Smooth muscle cell (in vitro differentiated cells): ENCODE results near the gene RAPGEF3. TPM values are rescaled to one million over a fixed set of nuclear protein-coding genes. Genes with fewer than 3 reads are reported as not detected.
A peak's percentile ranks its signal among the peaks of the same experiment; 100 is the strongest.

Source experiments
- DNase-seq: peaks from one replicate; lab custom pipeline; 2025; ENCODE audit not compliant: unreplicated experiment; lab: John Stamatoyannopoulos, UW
- H2AFZ ChIP-seq: fragments of 200-600 bp; sonication (generic); 2 replicates; pipeline ENCODE4 v1.6.0; 2016; ENCODE audit warnings: antibody characterized with exemption, low read depth, mild to moderate bottlenecking
- H3F3A ChIP-seq: fragments of 200-600 bp; sonication (generic); 2 replicates; pipeline ENCODE4 v1.6.0; 2017; ENCODE audit warnings: antibody characterized with exemption, low read depth
- H3K27ac ChIP-seq: fragments of 200-600 bp; sonication (generic); 2 replicates; pipeline ENCODE4 v1.5.1; 2016; ENCODE audit warnings: low read depth, mild to moderate bottlenecking
- H3K27me3 ChIP-seq: fragments of 200-600 bp; sonication (generic); 2 replicates; pipeline ENCODE4 v1.6.1; 2016; ENCODE audit warnings: low read depth, mild to moderate bottlenecking
- H3K36me3 ChIP-seq: fragments of 200-600 bp; sonication (generic); 2 replicates; pipeline ENCODE4 v1.5.1; 2016; ENCODE audit warnings: low read depth
- H3K4me1 ChIP-seq: fragments of 200-600 bp; sonication (generic); 2 replicates; pipeline ENCODE4 v1.5.1; 2016; ENCODE audit warnings: low read depth
- H3K4me2 ChIP-seq: fragments of 200-600 bp; sonication (generic); 2 replicates; pipeline ENCODE4 v1.6.0; 2016; ENCODE audit warnings: mild to moderate bottlenecking
- H3K4me3 ChIP-seq: fragments of 200-600 bp; sonication (generic); 2 replicates; pipeline ENCODE4 v1.5.1; 2016; ENCODE audit warnings: mild to moderate bottlenecking
- H3K79me2 ChIP-seq: fragments of 200-600 bp; sonication (generic); 2 replicates; pipeline ENCODE4 v1.6.0; 2016; ENCODE audit warnings: low read depth, mild to moderate bottlenecking
- H3K9ac ChIP-seq: fragments of 200-600 bp; sonication (generic); 2 replicates; pipeline ENCODE4 v1.6.0; 2016; ENCODE audit warnings: low read depth
- H3K9me3 ChIP-seq: fragments of 200-600 bp; sonication (generic); replicated peaks from 2 replicates; pipeline ENCODE4 v1.5.1; 2016; ENCODE audit warnings: low read depth
- H4K20me1 ChIP-seq: fragments of 200-600 bp; sonication (generic); 2 replicates; pipeline ENCODE4 v1.6.0; 2016; ENCODE audit warnings: low read depth
- CTCF ChIP-seq: fragments of 200-600 bp; sonication (generic); IDR thresholded peaks from 2 replicates; pipeline ENCODE4 v1.5.1; 2017; ENCODE audit warnings: borderline replicate concordance, mild to moderate bottlenecking, antibody characterized with exemption; ENCODE audit not compliant: insufficient read depth, poor library complexity, severe bottlenecking
- WGBS: methylation state at CpG from one replicate; pipeline ENCODE4 v1.1.7; 2016; ENCODE audit warnings: low lambda C conversion rate; 5-methylcytosine and 5-hydroxymethylcytosine counted together
- polyA plus RNA-seq: library from polyadenylated mRNA; unstranded; fragments of >200 nt; fragmentation: Nextera tagmentation; extraction: Ambion mirVana; gene quantifications from 2 replicates; pipeline ENCODE4 v1.2.1, GENCODE V29; 2016
- total RNA-seq: library from RNA; depleted of rRNA; stranded (reverse); fragments of >200 nt; gene quantifications from 2 replicates; pipeline ENCODE4 v1.2.3, GENCODE V29; 2014

The RAPGEF3 gene
- total and polyA plus RNA-seq, 2 experiments from 2014 or later: 1.9 to 5.6 TPM

GRCh38 chr12:47687636-47688035 is 71.0 kb downstream of the RAPGEF3 start:
- Histone ChIP-seq H3K4me2 (no peak overlapping the region), H3K36me3 (peaks cover 9% of the 10 kb centered on the region), H3K9ac (no peak overlapping the region), H3K9me3 (no peaks in the 10 kb centered on the region), H3K4me1 (no peaks in the 10 kb centered on the region), H2AFZ (no peak overlapping the region), H3F3A (no peaks in the 10 kb centered on the region), H3K4me3 (no peak overlapping the region), H3K27me3 (no peaks in the 10 kb centered on the region), H4K20me1 (no peaks in the 10 kb centered on the region), H3K27ac (no peak overlapping the region), H3K79me2 (no peaks in the 10 kb centered on the region)
- no peak for DNase-seq
- TF ChIP-seq CTCF: no peak
- 78% methylated on average over 3 of the region's 3 CpGs for WGBS

- Histone ChIP-seq H2AFZ (no peak overlapping the region), H3K4me1 (no peaks in the 10 kb centered on the region), H3K27ac (no peak overlapping the region), H3K4me2 (no peak overlapping the region), H3K9ac (no peak overlapping the region), H3K79me2 (no peaks in the 10 kb centered on the region), H3K9me3 (no peaks in the 10 kb centered on the region), H3K36me3 (peaks cover 4% of the 10 kb centered on the region), H3K27me3 (no peaks in the 10 kb centered on the region), H3K4me3 (no peak overlapping the region), H3F3A (no peaks in the 10 kb centered on the region), H4K20me1 (no peaks in the 10 kb centered on the region)
- no peak for DNase-seq
- WGBS: 89% methylated on average over 4 of the region's 4 CpGs
- TF ChIP-seq CTCF: peak; percentile 62
Observed at GRCh38 chr12:47686645-47687240, 71.9 kb downstream of the RAPGEF3 start.

Other genes starting within 250 kb of the RAPGEF3 start
- gene RPAP3, start 52.9 kb downstream of the RAPGEF3 start, total RNA-seq: 23.0 and 28.6 TPM in 2 replicates
- 17.0 and 18.9 TPM in 2 replicates for gene RPAP3, start 52.9 kb downstream of the RAPGEF3 start, polyA plus RNA-seq
- gene ENDOU, start 33.4 kb downstream of the RAPGEF3 start, total RNA-seq: 1.8 and 5.1 TPM in 2 replicates
- gene ENDOU, start 33.4 kb downstream of the RAPGEF3 start, polyA plus RNA-seq: 0.47 and 0.74 TPM in 2 replicates
- gene SLC48A1, start 14.4 kb upstream of the RAPGEF3 start, total RNA-seq: 2.4 and 11.4 TPM in 2 replicates
- gene SLC48A1, start 14.4 kb upstream of the RAPGEF3 start, polyA plus RNA-seq: 6.2 and 8.6 TPM in 2 replicates
- 19.3 and 24.1 TPM in 2 replicates for gene HDAC7, start 61.0 kb upstream of the RAPGEF3 start, total RNA-seq
- 32.4 and 47.0 TPM in 2 replicates for gene HDAC7, start 61.0 kb upstream of the RAPGEF3 start, polyA plus RNA-seq
- 6.5 and 16.5 TPM in 2 replicates for gene VDR, start 146.1 kb upstream of the RAPGEF3 start, total RNA-seq
- 6.4 and 8.0 TPM in 2 replicates for gene VDR, start 146.1 kb upstream of the RAPGEF3 start, polyA plus RNA-seq
- gene TMEM106C, start 204.7 kb upstream of the RAPGEF3 start, total RNA-seq: 58.8 and 58.9 TPM in 2 replicates
- 42.7 and 60.9 TPM in 2 replicates for gene TMEM106C, start 204.7 kb upstream of the RAPGEF3 start, polyA plus RNA-seq
- gene COL2A1, start 245.6 kb upstream of the RAPGEF3 start, total RNA-seq: 1.6 and 8.6 TPM in 2 replicates
- 1.6 and 2.8 TPM in 2 replicates for gene COL2A1, start 245.6 kb upstream of the RAPGEF3 start, polyA plus RNA-seq